Lung (tissue), 10 donors: ENCODE data around the gene ZNF169. TPM values are rescaled to one million over a fixed set of nuclear protein-coding genes. Genes with fewer than 3 reads are reported as not detected.
"Not testable (repeated sequence)": the region's sequence is repeated elsewhere in the genome, so short reads cannot be mapped to it uniquely, and the experiment has no call there.

Experiments
- ATAC-seq: fragments of 200-7000 bp; cut with Tn5 transposase; one replicate; pipeline ENCODE4 v1.9.1; 2020; ENCODE audit warnings: moderate number of reproducible peaks; ENCODE audit not compliant: insufficient read depth, low FRiP score
- DNase-seq, 3 donors: peaks; one replicate each; pipeline ENCODE4 v3.0.0-alpha.2; 2013 to 2017
- H3K27ac ChIP-seq, 2 donors: one replicate each; pipeline ENCODE4 v1.5.1; 2013; ENCODE audit warnings: mild to moderate bottlenecking in 2 of 2, moderate library complexity in 2 of 2, control low read depth in 1 of 2, inconsistent platforms in 1 of 2, low read depth in 1 of 2, low read length in 1 of 2
- H3K27me3 ChIP-seq, 3 donors: one replicate each; pipeline ENCODE4 v1.5.1; 2013; ENCODE audit warnings: low read length in 2 of 3; ENCODE audit not compliant: control insufficient read depth in 3 of 3, insufficient read depth in 3 of 3
- H3K36me3 ChIP-seq, 4 donors: one replicate each; pipeline ENCODE4 v1.5.1; 2013; ENCODE audit warnings: low read length in 4 of 4, mild to moderate bottlenecking in 1 of 4, moderate library complexity in 1 of 4; ENCODE audit not compliant: control insufficient read depth in 4 of 4, insufficient read depth in 4 of 4
- H3K4me1 ChIP-seq, 5 donors: one replicate each; pipeline ENCODE4 v1.5.1; 2013; ENCODE audit warnings: low read length in 5 of 5, mild to moderate bottlenecking in 2 of 5, moderate library complexity in 1 of 5; ENCODE audit not compliant: control insufficient read depth in 5 of 5, insufficient read depth in 5 of 5
- H3K4me3 ChIP-seq: one replicate; pipeline ENCODE4 v1.5.1; 2013; ENCODE audit warnings: mild to moderate bottlenecking, control low read depth, moderate library complexity
- H3K9ac ChIP-seq, 2 donors: one replicate each; pipeline ENCODE4 v1.5.1; 2013; ENCODE audit warnings: low read length in 2 of 2, control low read depth in 1 of 2; ENCODE audit not compliant: insufficient read depth in 1 of 2
- H3K9me3 ChIP-seq, 4 donors: one replicate each; pipeline ENCODE4 v1.5.1; 2013; ENCODE audit warnings: low read length in 3 of 4, mild to moderate bottlenecking in 1 of 4, moderate library complexity in 1 of 4; ENCODE audit not compliant: control insufficient read depth in 4 of 4, insufficient read depth in 3 of 4
- WGBS, 2 donors: extraction: QIAGEN DNeasy Blood & Tissue Kit; methylation state at CpG; one replicate each; pipeline ENCODE4 v1.1.7; 2013; 5-methylcytosine and 5-hydroxymethylcytosine counted together
- polyA plus RNA-seq, 2 donors: library from polyadenylated mRNA; stranded (reverse); fragments of 200-250 nt; gene quantifications; one replicate each; pipeline ENCODE4 v1.2.1, GENCODE V29; 2013
- total RNA-seq, 2 donors: library from RNA; depleted of rRNA in 1 of 2; stranded (reverse); fragments of >200 nt in 1 of 2; gene quantifications; one replicate each; pipeline ENCODE4 v1.2.1, GENCODE V29; 2014 to 2021
- donor health status: Bipolar disorder and iron deficiency.
- donor health status: healthy.
- donor health status: DM: yes; HTN: yes; CAD: no.

The ZNF169 gene
- total and polyA plus RNA-seq, 4 donors, result 2.3 to 8.7 (median 4.8) TPM

- not testable (repeated sequence) for H3K9me3 ChIP-seq, DNase-seq, H3K4me3 ChIP-seq, H3K27ac ChIP-seq, H3K36me3 ChIP-seq, H3K27me3 ChIP-seq, H3K9ac ChIP-seq, ATAC-seq, H3K4me1 ChIP-seq
- 86 to 91% methylated on average over 12 to 13 of the region's 18 CpGs for WGBS, 2 donors
Observed at GRCh38 chr9:94323153-94323798, 64.2 kb downstream of the ZNF169 start.

- not testable (repeated sequence) for DNase-seq
Observed at GRCh38 chr9:94325583-94325982, 66.5 kb downstream of the ZNF169 start.

GRCh38 chr9:94328544-94328943 lies 69.4 kb downstream of the ZNF169 start, which contains the start of gene NUTM2F:
Gene NUTM2F, minus strand, starts transcription at chr9:94328644. Its CDS starts 21 bp downstream, at chr9:94328623.
- H3K9ac ChIP-seq, H3K36me3 ChIP-seq, H3K4me3 ChIP-seq, H3K4me1 ChIP-seq, H3K9me3 ChIP-seq, H3K27ac ChIP-seq, ATAC-seq, H3K27me3 ChIP-seq, DNase-seq: not testable (repeated sequence)
- 93 to 95% methylated on average over 2 of the region's 5 CpGs for WGBS, 2 donors

More at GRCh38 chr9:94325583-94325982, 66.5 kb downstream of the ZNF169 start:
- not testable (repeated sequence) for H3K4me1 ChIP-seq, H3K4me3 ChIP-seq, ATAC-seq, H3K9me3 ChIP-seq, H3K9ac ChIP-seq, H3K27ac ChIP-seq, H3K27me3 ChIP-seq, H3K36me3 ChIP-seq
- 78 to 87% methylated on average over 14 to 15 of the region's 16 CpGs for WGBS, 2 donors

GRCh38 chr9:94336445-94336844 lies 77.3 kb downstream of the ZNF169 start:
- not testable (repeated sequence) for H3K4me3 ChIP-seq, H3K27me3 ChIP-seq, DNase-seq, H3K4me1 ChIP-seq, H3K9ac ChIP-seq, H3K36me3 ChIP-seq, ATAC-seq, H3K9me3 ChIP-seq, H3K27ac ChIP-seq
- WGBS, 2 donors, result 91 to 96% methylated on average over 4 of the region's 4 CpGs

- WGBS, 2 donors, result 69 to 92% methylated on average over 7 of the region's 7 CpGs
Observed at GRCh38 chr9:94338723-94339122, 79.6 kb downstream of the ZNF169 start.

GRCh38 chr9:94339657-94340056 lies 80.6 kb downstream of the ZNF169 start:
- WGBS, 2 donors, result 92 to 96% methylated on average over 6 of the region's 6 CpGs
- not testable (repeated sequence) for H3K9me3 ChIP-seq, DNase-seq, H3K27me3 ChIP-seq, H3K36me3 ChIP-seq, H3K4me1 ChIP-seq, ATAC-seq, H3K4me3 ChIP-seq, H3K9ac ChIP-seq, H3K27ac ChIP-seq

More at GRCh38 chr9:94338723-94339122, 79.6 kb downstream of the ZNF169 start:
- not testable (repeated sequence) for DNase-seq, H3K9ac ChIP-seq, H3K4me1 ChIP-seq, H3K9me3 ChIP-seq, H3K27me3 ChIP-seq, H3K36me3 ChIP-seq, H3K27ac ChIP-seq, ATAC-seq, H3K4me3 ChIP-seq

- WGBS, 2 donors, result 76 to 99% methylated on average over 4 to 5 of the region's 6 CpGs
Observed at GRCh38 chr9:94340750-94341149, 81.7 kb downstream of the ZNF169 start.

GRCh38 chr9:94341703-94342102 lies 82.6 kb downstream of the ZNF169 start:
- not testable (repeated sequence) for DNase-seq, H3K9ac ChIP-seq, H3K9me3 ChIP-seq, H3K27me3 ChIP-seq, H3K4me3 ChIP-seq, ATAC-seq, H3K27ac ChIP-seq, H3K4me1 ChIP-seq, H3K36me3 ChIP-seq
- 68 to 85% methylated on average over 2 of the region's 2 CpGs for WGBS, 2 donors

More at GRCh38 chr9:94340750-94341149, 81.7 kb downstream of the ZNF169 start:
- not testable (repeated sequence) for H3K27ac ChIP-seq, H3K4me1 ChIP-seq, H3K9ac ChIP-seq, DNase-seq, H3K36me3 ChIP-seq, H3K4me3 ChIP-seq, H3K27me3 ChIP-seq, H3K9me3 ChIP-seq, ATAC-seq
